HG02938 (cell line): ENCODE results near the gene CGNL1.

Experiments
- ATAC-seq: cut with Tn5 transposase; IDR thresholded peaks from one replicate; pipeline ENCODE4 v1.9.1; 2021; ENCODE audit warnings: mild to moderate bottlenecking, moderate library complexity; ENCODE audit not compliant: unreplicated experiment

The CGNL1 gene

GRCh38 chr15:57353317-57353804 lies 22.9 kb upstream of the CGNL1 start:
- no peak for ATAC-seq

GRCh38 chr15:57354436-57355123 lies 21.7 kb upstream of the CGNL1 start:
- no peak for ATAC-seq

- no peak for ATAC-seq
These were observed 21.0 kb upstream of the CGNL1 start for GRCh38 chr15:57355259-57355658.

GRCh38 chr15:57356178-57356577 lies 20.1 kb upstream of the CGNL1 start:
- ATAC-seq, result no peak

GRCh38 chr15:57356636-57357035 lies 19.7 kb upstream of the CGNL1 start:
- ATAC-seq, result no peak

- ATAC-seq, result no peak
These were observed 18.5 kb upstream of the CGNL1 start for GRCh38 chr15:57357799-57358198.

GRCh38 chr15:57358571-57358970 lies 17.7 kb upstream of the CGNL1 start:
- no peak for ATAC-seq

GRCh38 chr15:57363661-57364060 lies 12.6 kb upstream of the CGNL1 start:
- no peak for ATAC-seq

GRCh38 chr15:57364282-57365007 lies 11.9 kb upstream of the CGNL1 start:
- no peak for ATAC-seq

GRCh38 chr15:57367556-57367955 lies 8.7 kb upstream of the CGNL1 start:
- no peak for ATAC-seq

- ATAC-seq, result no peak
These were observed 5.4 kb upstream of the CGNL1 start for GRCh38 chr15:57370929-57371328.

- no peak for ATAC-seq
These were observed 2.9 kb upstream of the CGNL1 start for GRCh38 chr15:57373251-57373881.

GRCh38 chr15:57373882-57374276 lies 2.4 kb upstream of the CGNL1 start:
- ATAC-seq, result no peak

- no peak for ATAC-seq
These were observed 582 bp downstream of the CGNL1 start for GRCh38 chr15:57376696-57377477.

GRCh38 chr15:57377478-57377847 lies 1.2 kb downstream of the CGNL1 start:
- ATAC-seq, result no peak

- ATAC-seq, result no peak
These were observed 3.2 kb downstream of the CGNL1 start for GRCh38 chr15:57379487-57379886.

- no peak for ATAC-seq
These were observed 4.5 kb downstream of the CGNL1 start for GRCh38 chr15:57380854-57381253.

- ATAC-seq, result no peak
These were observed 5.9 kb downstream of the CGNL1 start for GRCh38 chr15:57382215-57382614.

GRCh38 chr15:57382969-57383368 lies 6.7 kb downstream of the CGNL1 start:
- no peak for ATAC-seq

- ATAC-seq, result no peak
These were observed 7.7 kb downstream of the CGNL1 start for GRCh38 chr15:57384024-57384423.

- no peak for ATAC-seq
These were observed 8.5 kb downstream of the CGNL1 start for GRCh38 chr15:57384816-57385215.
